K562 (cell line): ENCODE results near the gene MAD1L1. TPM values are rescaled to one million over a fixed set of nuclear protein-coding genes. Genes with fewer than 3 reads are reported as not detected.

Experiments
- ATAC-seq: fragments of 200-7000 bp; cut with Tn5 transposase; 3 replicates; pipeline ENCODE4 v1.9.1; 2020; ENCODE audit warnings: moderate library complexity
- BruUV-seq: library from RNA; stranded (reverse); fragments of 400-500 nt; replicated peaks from 2 replicates; lab custom pipeline; 2021; lab: Mats Ljungman, UMichigan
- CTCF ChIA-PET: fragments of 300-600 bp; formaldehyde crosslinking; extraction: SDS; loops from one replicate; lab custom pipeline; 2021; ENCODE audit warnings: low intra/inter-chr PET ratio; lab: Yijun Ruan, JAX
- POLR2A ChIA-PET: fragments of 300-600, 350-650 bp; sonication (Branson Sonifier 250); formaldehyde crosslinking; extraction: SDS; loops from one replicate; lab custom pipeline; 2021; ENCODE audit warnings: antibody characterized with exemption, inconsistent platforms; lab: Yijun Ruan, JAX
- DNase-seq, 4 experiments: peaks; one replicate each; pipeline versions ENCODE4 v3.0.0 to v3.0.0-alpha.2; 2011 to 2018; ENCODE audit warnings: low spot score in 3 of 4, mixed read lengths in 3 of 4; ENCODE audit errors: extremely low read depth in 1 of 4
- FAIRE-seq: peaks from 2 replicates; lab custom pipeline; 2011; peaks lifted over from hg19 to GRCh38; lab: Jason Lieb, UNC
- H2AFZ ChIP-seq: 2 replicates; pipeline ENCODE4 v1.6.0; 2011; ENCODE audit warnings: low read depth, low read length, control low read depth, inconsistent platforms
- H3K27ac ChIP-seq: fragments of 200-600 bp; 3 replicates; pipeline ENCODE4 v1.8.0; 2011; ENCODE audit warnings: low read depth, mild to moderate bottlenecking, control low read depth, inconsistent platforms, low read length, moderate library complexity, mixed read lengths; ENCODE audit errors: extremely low read depth
- H3K27me3 ChIP-seq, 2 experiments: fragments of 300-600 bp in 1 of 2; 2 replicates in 1 of 2; 3 replicates in 1 of 2; pipeline versions ENCODE4 v1.6.0 to v1.8.0; 2011; ENCODE audit warnings: inconsistent platforms in 2 of 2, low read length in 2 of 2, mild to moderate bottlenecking in 1 of 2, mixed read lengths in 1 of 2, moderate library complexity in 1 of 2; ENCODE audit not compliant: control insufficient read depth in 2 of 2, insufficient read depth in 2 of 2
- H3K36me3 ChIP-seq: fragments of 300-600 bp; 3 replicates; pipeline ENCODE4 v1.8.0; 2011; ENCODE audit warnings: mild to moderate bottlenecking, low read length, inconsistent platforms; ENCODE audit not compliant: control insufficient read depth, insufficient read depth
- H3K4me1 ChIP-seq, 2 experiments: fragments of 200-600 bp in 1 of 2; replicated peaks in 1 of 2; 2 replicates in 1 of 2; 3 replicates in 1 of 2; pipeline versions ENCODE4 v1.5.1 to v1.8.0; 2011; ENCODE audit warnings: inconsistent platforms in 2 of 2, low read length in 2 of 2, mild to moderate bottlenecking in 1 of 2, mixed read lengths in 1 of 2, moderate library complexity in 1 of 2; ENCODE audit not compliant: control insufficient read depth in 2 of 2, insufficient read depth in 2 of 2
- H3K4me2 ChIP-seq: 2 replicates; pipeline ENCODE4 v1.6.1; 2011; ENCODE audit warnings: low read length, control low read depth, inconsistent platforms, mixed read lengths; ENCODE audit not compliant: insufficient read depth
- H3K4me3 ChIP-seq: fragments of 200-600 bp; sonication (generic), shearing (Covaris generic); 2 replicates; pipeline ENCODE4 v1.5.1; 2016; ENCODE audit warnings: control low read depth, inconsistent platforms
- H3K79me2 ChIP-seq: fragments of 200-600 bp; 3 replicates; pipeline ENCODE4 v1.8.0; 2011; ENCODE audit warnings: low read length, inconsistent platforms; ENCODE audit not compliant: control insufficient read depth, insufficient read depth
- H3K9ac ChIP-seq, 2 experiments: 2 replicates each; pipeline versions ENCODE4 v1.6.0 to v1.6.1; 2011; ENCODE audit warnings: low read depth in 2 of 2, low read length in 2 of 2, control low read depth in 1 of 2, inconsistent platforms in 1 of 2, mild to moderate bottlenecking in 1 of 2, mixed read lengths in 1 of 2; ENCODE audit not compliant: insufficient read depth in 1 of 2
- H3K9me1 ChIP-seq: one replicate; pipeline ENCODE4 v1.6.0; 2011; ENCODE audit warnings: inconsistent platforms, mild to moderate bottlenecking, low read length, moderate library complexity; ENCODE audit not compliant: control insufficient read depth, insufficient read depth
- H3K9me3 ChIP-seq: replicated peaks from 2 replicates; pipeline ENCODE4 v1.5.1; 2011; ENCODE audit warnings: low read depth, low read length, inconsistent platforms; ENCODE audit not compliant: control insufficient read depth, insufficient read depth
- H4K20me1 ChIP-seq: replicated peaks from 2 replicates; pipeline ENCODE4 v1.6.1; 2011; ENCODE audit warnings: low read length, inconsistent platforms, mixed read lengths; ENCODE audit not compliant: control insufficient read depth, insufficient read depth
- WHSC1 ChIP-seq: IDR thresholded peaks from one replicate; pipeline ENCODE4 v1.6.1; 2012; ENCODE audit warnings: low read length, control low read depth, inconsistent platforms
- WGBS: fragments of 100-300 bp; shearing (Covaris generic); methylation state at CpG from one replicate; pipeline ENCODE4 v1.1.6; 2016; ENCODE audit warnings: low coverage, mixed read lengths; ENCODE audit not compliant: insufficient coverage; ENCODE audit errors: missing lambda C conversion rate; 5-methylcytosine and 5-hydroxymethylcytosine counted together
- in situ Hi-C: fragments of 300-500 bp; cut with MboI; formaldehyde crosslinking; loops from 4 replicates; pipeline ENCODE4 v1.15.0; 2018; ENCODE audit warnings: inconsistent platforms, mixed read lengths
- intact Hi-C: fragments of 100-400 bp; cut with micrococcal nuclease; formaldehyde crosslinking; loops from 2 replicates; pipeline ENCODE4 v1.14.2; 2022
- polyA plus RNA-seq, 8 experiments: library from polyadenylated mRNA; depleted of rRNA in 4 of 8; stranded (reverse) in 5 of 8; unstranded in 3 of 8; fragments of >200 nt; fragmentation: Nextera tagmentation in 2 of 8; fragmentation: Illumina TruSeq in 1 of 8; extraction: Ambion mirVana in 2 of 8; extraction: Trizol in 1 of 8; gene quantifications; 2 replicates each; pipeline versions ENCODE4 v1.2.1 to v1.2.3, GENCODE V29; 2011 to 2014; ENCODE audit warnings: inconsistent platforms in 1 of 8, missing spikeins in 1 of 8
- total RNA-seq, 7 experiments: library from RNA; depleted of rRNA in 6 of 7; stranded (reverse); fragments of >200 nt in 6 of 7; fragmentation: Illumina TruSeq in 2 of 7; extraction: Trizol in 2 of 7; gene quantifications; 2 replicates each; pipeline versions ENCODE4 v1.2.1 to v1.2.3, GENCODE V29; 2011 to 2021; ENCODE audit warnings: low replicate concordance in 1 of 7
- TF ChIP-seq, protein P1 (sequence below), 2 experiments: fragments of 450-650 bp in 1 of 2; sonication (generic) in 1 of 2; formaldehyde crosslinking in 1 of 2; IDR thresholded peaks; 2 replicates each; pipeline versions ENCODE4 v1.7.1 to v1.9.0; 2016 to 2022; ENCODE audit warnings: inconsistent platforms in 1 of 2, mild to moderate bottlenecking in 1 of 2, missing genetic modification reagents in 1 of 2

Gene MAD1L1
- total and polyA plus RNA-seq, 9 of the 15 experiments (the other 6 are each of a cell fraction or from before 2014, with no cell fraction given), result 1.7 to 89.7 (median 18.0) TPM

- H3K27me3 ChIP-seq, result no peaks in the 10 kb centered on the region
- no peak overlapping the region for H3K27ac ChIP-seq
- H3K4me3 ChIP-seq, result no peak overlapping the region
- CTCF ChIA-PET, result no interaction called here
- no peak overlapping the region for H3K4me2 ChIP-seq
- POLR2A ChIA-PET, result no interaction called here
- H3K9ac ChIP-seq, result no peak overlapping the region
- ATAC-seq, result no peak
- intact Hi-C loops, result loop anchor here (10.0 kb wide), 1 partner anchor 253 kb away; no protein-coding TSS in a partner anchor
- peaks cover 52 to 83% of the 10 kb centered on the region in 2 experiments for H3K4me1 ChIP-seq
- no peak overlapping the region for H2AFZ ChIP-seq
- no peaks in the 10 kb centered on the region for H3K9me1 ChIP-seq
- no peak for TF ChIP-seq WHSC1
- TF ChIP-seq, protein P1, sequence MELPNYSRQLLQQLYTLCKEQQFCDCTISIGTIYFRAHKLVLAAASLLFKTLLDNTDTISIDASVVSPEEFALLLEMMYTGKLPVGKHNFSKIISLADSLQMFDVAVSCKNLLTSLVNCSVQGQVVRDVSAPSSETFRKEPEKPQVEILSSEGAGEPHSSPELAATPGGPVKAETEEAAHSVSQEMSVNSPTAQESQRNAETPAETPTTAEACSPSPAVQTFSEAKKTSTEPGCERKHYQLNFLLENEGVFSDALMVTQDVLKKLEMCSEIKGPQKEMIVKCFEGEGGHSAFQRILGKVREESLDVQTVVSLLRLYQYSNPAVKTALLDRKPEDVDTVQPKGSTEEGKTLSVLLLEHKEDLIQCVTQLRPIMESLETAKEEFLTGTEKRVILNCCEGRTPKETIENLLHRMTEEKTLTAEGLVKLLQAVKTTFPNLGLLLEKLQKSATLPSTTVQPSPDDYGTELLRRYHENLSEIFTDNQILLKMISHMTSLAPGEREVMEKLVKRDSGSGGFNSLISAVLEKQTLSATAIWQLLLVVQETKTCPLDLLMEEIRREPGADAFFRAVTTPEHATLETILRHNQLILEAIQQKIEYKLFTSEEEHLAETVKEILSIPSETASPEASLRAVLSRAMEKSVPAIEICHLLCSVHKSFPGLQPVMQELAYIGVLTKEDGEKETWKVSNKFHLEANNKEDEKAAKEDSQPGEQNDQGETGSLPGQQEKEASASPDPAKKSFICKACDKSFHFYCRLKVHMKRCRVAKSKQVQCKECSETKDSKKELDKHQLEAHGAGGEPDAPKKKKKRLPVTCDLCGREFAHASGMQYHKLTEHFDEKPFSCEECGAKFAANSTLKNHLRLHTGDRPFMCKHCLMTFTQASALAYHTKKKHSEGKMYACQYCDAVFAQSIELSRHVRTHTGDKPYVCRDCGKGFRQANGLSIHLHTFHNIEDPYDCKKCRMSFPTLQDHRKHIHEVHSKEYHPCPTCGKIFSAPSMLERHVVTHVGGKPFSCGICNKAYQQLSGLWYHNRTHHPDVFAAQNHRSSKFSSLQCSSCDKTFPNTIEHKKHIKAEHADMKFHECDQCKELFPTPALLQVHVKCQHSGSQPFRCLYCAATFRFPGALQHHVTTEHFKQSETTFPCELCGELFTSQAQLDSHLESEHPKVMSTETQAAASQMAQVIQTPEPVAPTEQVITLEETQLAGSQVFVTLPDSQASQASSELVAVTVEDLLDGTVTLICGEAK (IDR thresholded peaks at IDR 0.05), result 0 out of 2 replicates have a peak, but pooled peaks have one; percentile 16
- TF ChIP-seq, protein P1 (CRISPR knock-in tag; IDR thresholded peaks at IDR 0.05), result no peak
- H3K36me3 ChIP-seq, result no peaks in the 10 kb centered on the region
- DNase-seq, result no peak
- no peaks in the 10 kb centered on the region for H3K9me3 ChIP-seq
- no peaks in the 10 kb centered on the region for H4K20me1 ChIP-seq
- no peak for FAIRE-seq
- 89% methylated on average over 9 of the region's 9 CpGs for WGBS
- in situ Hi-C loops, result no loop called here
- BruUV-seq, result no TSS peak
- H3K79me2 ChIP-seq, result peaks cover 12% of the 10 kb centered on the region; the same call in 2 of the 3 replicates
These were observed 124.7 kb downstream of the MAD1L1 start for GRCh38 chr7:2108071-2108455.
